ENCODE data around the gene SYNPR.

DNA sequence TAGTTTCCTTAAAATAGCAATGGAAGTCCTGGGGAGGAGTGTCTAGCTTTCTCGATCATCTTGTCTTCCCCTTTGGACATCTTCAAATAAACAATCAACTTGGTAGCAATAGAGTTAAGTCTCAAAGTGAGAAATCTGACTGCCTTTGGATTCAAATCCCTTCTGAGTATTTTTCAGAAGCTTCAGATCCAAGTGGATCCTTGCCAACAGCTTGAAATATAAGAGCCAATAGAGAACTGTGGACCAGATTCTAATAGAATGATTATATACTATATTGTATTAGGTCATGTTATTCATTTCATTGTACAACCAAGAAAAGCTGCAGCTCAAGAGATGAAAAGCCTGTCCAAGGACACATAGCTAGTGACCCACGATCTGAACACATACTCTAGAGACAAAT, 60.2 kb downstream of the SYNPR start:
- TF ChIP-seq POLR2AphosphoS5 (IDR thresholded peaks at IDR 0.05; ENCODE audit: borderline replicate concordance, low read depth, low read length), result no peak
- no peak for TF ChIP-seq EZH2 (IDR thresholded peaks at IDR 0.05)
- no peak for TF ChIP-seq FOXP2 (optimal IDR thresholded peaks at IDR 0.05; ENCODE audit: control extremely low read depth, extremely low read length, insufficient read depth)
